Gastroesophageal sphincter (tissue), 4 donors: ENCODE data around the gene OPCML. TPM values are rescaled to one million over a fixed set of nuclear protein-coding genes. Genes with fewer than 3 reads are reported as not detected.

Experiments
- ATAC-seq: fragments of 150-250 bp; one replicate; pipeline ENCODE4 v1.9.1; 2016; ENCODE audit warnings: mild to moderate bottlenecking, moderate library complexity
- H3K27ac ChIP-seq, 4 donors: fragments of 200-600 bp; sonication (generic) in 3 of 4; 1 replicate in 3 of 4; 2 replicates in 1 of 4; pipeline ENCODE4 v1.5.1; 2016 to 2019
- H3K27me3 ChIP-seq: fragments of 200-600 bp; sonication (generic); one replicate; pipeline ENCODE4 v1.5.1; 2019
- H3K36me3 ChIP-seq, 2 donors: fragments of 200-600 bp; sonication (generic); one replicate each; pipeline ENCODE4 v1.5.1; 2019; ENCODE audit warnings: control low read depth in 1 of 2
- H3K4me1 ChIP-seq, 3 donors: fragments of 200-600 bp; sonication (generic); 1 replicate in 2 of 3; 2 replicates in 1 of 3; pipeline ENCODE4 v1.5.1; 2016 to 2019; ENCODE audit warnings: control low read depth in 2 of 3
- H3K4me3 ChIP-seq, 2 donors: fragments of 200-600 bp; sonication (generic); one replicate each; pipeline ENCODE4 v1.5.1; 2019; ENCODE audit warnings: mild to moderate bottlenecking in 1 of 2, moderate library complexity in 1 of 2
- H3K9me3 ChIP-seq, 3 donors: fragments of 200-600 bp; sonication (generic); one replicate each; pipeline ENCODE4 v1.5.1; 2017 to 2019; ENCODE audit warnings: control low read depth in 2 of 3
- EP300 ChIP-seq: sonication (generic); formaldehyde crosslinking; IDR thresholded peaks from one replicate; pipeline ENCODE4 v1.6.1; 2017; ENCODE audit warnings: antibody characterized with exemption, mild to moderate bottlenecking
- POLR2A ChIP-seq, 2 donors: fragments of 450-650 bp; IDR thresholded peaks; one replicate each; pipeline ENCODE4 v1.6.1; 2017; ENCODE audit warnings: antibody characterized with exemption in 2 of 2, mild to moderate bottlenecking in 2 of 2, moderate library complexity in 1 of 2
- POLR2AphosphoS5 ChIP-seq: sonication (generic); formaldehyde crosslinking; IDR thresholded peaks from one replicate; pipeline ENCODE4 v1.6.1; 2017; ENCODE audit warnings: antibody characterized with exemption
- WGBS, 2 donors: methylation state at CpG; one replicate each; pipeline ENCODE4 v1.1.5; 2018; ENCODE audit warnings: low coverage in 1 of 2; 5-methylcytosine and 5-hydroxymethylcytosine counted together
- total RNA-seq, 4 donors: library from RNA; depleted of rRNA; stranded (reverse); fragments of >200 nt; gene quantifications; one replicate each; pipeline ENCODE4 v1.1.0, GENCODE V29; 2016
- TF ChIP-seq, protein P1 (sequence below), 4 experiments: fragments of 200-600 bp in 2 of 4; fragments of 450-650 bp in 2 of 4; sonication (generic) in 1 of 4; IDR thresholded peaks; one replicate each; pipeline ENCODE4 v1.5.1; 2017 to 2019; ENCODE audit warnings: antibody characterized with exemption in 4 of 4, mild to moderate bottlenecking in 2 of 4, moderate library complexity in 2 of 4

Gene OPCML
- total RNA-seq, 4 donors from 2014 or later = 0.13 to 0.93 (median 0.33) TPM

DNA sequence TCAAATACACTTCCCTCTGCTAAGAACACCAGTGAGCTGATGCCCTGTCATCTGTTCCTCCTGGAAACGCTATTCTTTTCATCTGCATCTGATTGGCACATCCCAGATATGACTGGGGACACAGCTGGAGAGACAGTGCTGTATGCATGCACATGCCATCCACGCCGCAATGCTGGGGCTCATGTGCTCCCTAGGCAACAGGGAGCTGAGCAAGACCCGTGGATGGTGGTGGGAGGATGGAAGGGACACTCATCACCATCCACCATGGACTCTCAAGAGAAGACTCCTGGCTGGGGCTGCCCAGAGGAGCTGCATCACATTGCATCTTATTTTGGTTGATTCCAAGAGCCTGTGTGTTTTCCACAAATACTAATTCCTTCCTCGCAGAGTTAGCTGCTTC is 534.9 kb downstream of the OPCML start:
- peaks cover 42% of the 10 kb centered on the region for H3K27me3 ChIP-seq
- no peaks in the 10 kb centered on the region for H3K36me3 ChIP-seq
- H3K4me1 ChIP-seq = peaks cover 0 to 9% (median 0%) of the 10 kb centered on the region in 3 donors
- TF ChIP-seq, protein P1, sequence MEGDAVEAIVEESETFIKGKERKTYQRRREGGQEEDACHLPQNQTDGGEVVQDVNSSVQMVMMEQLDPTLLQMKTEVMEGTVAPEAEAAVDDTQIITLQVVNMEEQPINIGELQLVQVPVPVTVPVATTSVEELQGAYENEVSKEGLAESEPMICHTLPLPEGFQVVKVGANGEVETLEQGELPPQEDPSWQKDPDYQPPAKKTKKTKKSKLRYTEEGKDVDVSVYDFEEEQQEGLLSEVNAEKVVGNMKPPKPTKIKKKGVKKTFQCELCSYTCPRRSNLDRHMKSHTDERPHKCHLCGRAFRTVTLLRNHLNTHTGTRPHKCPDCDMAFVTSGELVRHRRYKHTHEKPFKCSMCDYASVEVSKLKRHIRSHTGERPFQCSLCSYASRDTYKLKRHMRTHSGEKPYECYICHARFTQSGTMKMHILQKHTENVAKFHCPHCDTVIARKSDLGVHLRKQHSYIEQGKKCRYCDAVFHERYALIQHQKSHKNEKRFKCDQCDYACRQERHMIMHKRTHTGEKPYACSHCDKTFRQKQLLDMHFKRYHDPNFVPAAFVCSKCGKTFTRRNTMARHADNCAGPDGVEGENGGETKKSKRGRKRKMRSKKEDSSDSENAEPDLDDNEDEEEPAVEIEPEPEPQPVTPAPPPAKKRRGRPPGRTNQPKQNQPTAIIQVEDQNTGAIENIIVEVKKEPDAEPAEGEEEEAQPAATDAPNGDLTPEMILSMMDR (IDR thresholded peaks at IDR 0.05) = no peak
- TF ChIP-seq EP300 (no peak), POLR2AphosphoS5 (no peak), POLR2A (IDR thresholded peaks at IDR 0.05) (no peak)
- H3K9me3 ChIP-seq = no peaks in the 10 kb centered on the region
- no peak for ATAC-seq
- H3K4me3 ChIP-seq = no peak overlapping the region
- WGBS, 2 donors = 75 to 89% methylated on average over 1 of the region's 5 CpGs
- no peak overlapping the region for H3K27ac ChIP-seq

DNA sequence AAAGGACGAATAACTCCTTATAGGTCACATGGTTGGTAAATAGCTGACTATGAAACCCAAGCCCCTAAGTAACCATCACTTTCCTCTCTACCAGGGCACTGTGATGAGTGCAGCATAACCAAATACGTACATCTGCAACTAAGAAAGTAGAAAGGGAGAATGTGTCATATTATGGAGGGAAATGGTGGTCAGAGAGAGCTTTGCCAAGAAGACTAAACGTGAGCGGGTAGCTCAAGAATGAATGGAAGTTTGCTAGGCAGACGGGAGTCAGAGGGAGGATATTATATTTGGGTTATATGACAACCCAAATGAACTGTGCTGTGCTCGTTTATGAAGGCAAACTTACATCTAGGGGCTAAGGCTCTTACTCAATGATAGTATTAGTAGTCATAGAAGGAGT is 537.3 kb downstream of the OPCML start:
- no peaks in the 10 kb centered on the region for H3K36me3 ChIP-seq
- H3K4me1 ChIP-seq = peaks cover 0 to 9% (median 0%) of the 10 kb centered on the region in 3 donors
- no peaks in the 10 kb centered on the region for H3K9me3 ChIP-seq
- no peak overlapping the region for H3K4me3 ChIP-seq
- no peak overlapping the region for H3K27ac ChIP-seq
- ATAC-seq = no peak
- H3K27me3 ChIP-seq = peaks cover 48% of the 10 kb centered on the region
- 59 to 72% methylated on average over 5 to 6 of the region's 6 CpGs for WGBS, 2 donors
- TF ChIP-seq, protein P1 (IDR thresholded peaks at IDR 0.05) = no peak
- TF ChIP-seq POLR2AphosphoS5 = no peak
- no peak for TF ChIP-seq EP300
- TF ChIP-seq POLR2A (IDR thresholded peaks at IDR 0.05) = no peak

DNA sequence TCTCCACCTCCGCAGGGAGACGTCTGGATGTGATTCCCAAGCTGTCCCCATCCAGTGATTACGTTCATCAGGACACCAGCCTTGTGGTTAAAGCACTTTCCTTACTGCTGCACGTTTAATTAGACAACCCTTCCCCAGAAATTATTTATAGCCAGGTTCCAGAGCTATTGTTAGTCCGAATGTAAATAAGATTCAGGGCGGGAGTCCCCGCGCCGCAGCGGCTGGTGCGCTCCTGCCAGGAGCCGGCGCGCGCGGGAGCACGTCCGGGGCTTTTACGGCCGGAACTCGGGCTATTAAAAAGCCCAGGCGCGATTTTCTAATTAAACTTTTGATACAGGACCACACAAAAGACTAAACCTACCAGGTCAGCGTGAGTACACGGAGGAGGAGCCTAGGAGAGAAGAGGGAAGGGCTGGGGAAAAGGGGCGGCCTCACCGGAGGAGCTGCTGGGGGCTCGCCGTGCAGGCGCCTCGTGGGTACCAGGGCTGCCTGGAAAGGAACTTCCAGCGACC is 538.3 kb downstream of the OPCML start:
- Histone ChIP-seq H3K27me3 (peaks cover 48% of the 10 kb centered on the region), H3K27ac (no peak overlapping the region), H3K4me3 (no peak overlapping the region), H3K36me3 (no peaks in the 10 kb centered on the region), H3K9me3 (no peaks in the 10 kb centered on the region), H3K4me1 (peaks cover 0 to 9% (median 0%) of the 10 kb centered on the region in 3 donors)
- no peak for ATAC-seq
- TF ChIP-seq, protein P1 (IDR thresholded peaks at IDR 0.05) = no peak
- TF ChIP-seq EP300 (no peak), POLR2AphosphoS5 (no peak), POLR2A (IDR thresholded peaks at IDR 0.05) (no peak)
- WGBS, 2 donors = 0% methylated on average over 8 of the region's 32 CpGs; no CpG with 5 or more reads in 1 of the 2 donors

DNA sequence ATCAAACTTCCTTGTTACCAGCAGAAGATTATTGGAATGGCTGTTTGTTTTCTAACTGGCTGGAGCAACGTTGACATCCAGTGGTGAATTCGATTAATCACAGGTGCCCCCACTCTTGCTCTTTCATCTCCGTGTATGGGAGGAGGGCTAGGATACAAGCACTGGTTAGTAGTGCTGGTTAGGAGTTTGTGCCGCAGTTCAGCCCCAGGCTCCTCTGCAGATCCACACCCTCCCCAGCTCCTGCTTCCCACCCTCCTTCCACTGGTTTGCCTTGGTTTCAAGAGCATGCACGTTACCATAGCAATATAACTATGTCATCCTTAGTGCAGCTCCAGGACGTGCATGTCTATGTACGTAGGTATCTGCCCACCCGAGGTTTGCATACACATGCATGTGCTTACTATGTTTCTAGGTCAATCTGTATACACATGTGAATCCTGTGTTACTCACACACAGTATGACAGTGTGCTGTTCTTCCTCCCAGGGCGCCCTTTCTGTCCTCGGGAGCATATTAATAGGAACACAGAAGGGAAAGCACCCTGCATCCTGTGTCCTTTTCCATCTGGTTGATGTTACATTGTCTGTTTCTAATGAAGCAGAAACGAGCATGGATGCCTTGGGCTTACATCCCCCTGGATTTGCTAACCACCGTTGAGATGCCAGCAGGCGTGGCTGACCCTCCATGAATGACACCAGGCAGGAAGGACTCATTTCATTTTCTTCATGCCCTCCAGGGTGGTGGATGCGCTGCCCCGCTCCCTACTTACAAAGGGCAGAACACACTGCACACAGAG is 539.3 kb downstream of the OPCML start:
- no peak for ATAC-seq
- Histone ChIP-seq H3K9me3 (no peaks in the 10 kb centered on the region), H3K4me1 (peaks cover 0 to 9% (median 0%) of the 10 kb centered on the region in 3 donors), H3K27ac (no peak overlapping the region), H3K4me3 (no peak overlapping the region), H3K36me3 (no peaks in the 10 kb centered on the region), H3K27me3 (peaks cover 46% of the 10 kb centered on the region)
- 34 to 44% methylated on average over 7 to 12 of the region's 15 CpGs for WGBS, 2 donors
- no peak for TF ChIP-seq POLR2AphosphoS5
- TF ChIP-seq EP300 = no peak
- no peak for TF ChIP-seq POLR2A (IDR thresholded peaks at IDR 0.05)
- TF ChIP-seq, protein P1 (IDR thresholded peaks at IDR 0.05) = no peak

DNA sequence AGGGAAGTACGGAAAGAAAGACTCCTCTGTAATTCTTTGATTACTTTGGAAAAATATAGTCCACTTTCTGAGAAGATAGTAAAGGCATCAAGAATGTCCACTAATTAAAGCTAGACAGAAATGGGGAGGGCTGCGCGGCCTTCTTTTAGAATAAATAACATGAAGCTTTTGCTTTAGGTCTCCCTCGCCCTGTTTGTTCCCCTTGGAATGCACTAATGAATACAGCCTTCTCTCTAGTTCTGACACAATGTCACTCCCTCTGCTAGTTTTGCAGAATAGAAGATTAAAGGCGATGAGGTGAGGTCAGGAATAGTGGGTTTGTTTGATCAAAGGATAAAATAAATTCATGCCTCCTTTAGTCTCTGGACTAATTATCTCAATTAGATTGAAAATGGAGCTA is 543.9 kb downstream of the OPCML start:
- H3K27me3 ChIP-seq = peaks cover 15% of the 10 kb centered on the region
- H3K9me3 ChIP-seq = no peaks in the 10 kb centered on the region
- H3K4me3 ChIP-seq = no peak overlapping the region
- TF ChIP-seq EP300 (no peak), POLR2AphosphoS5 (no peak), POLR2A (IDR thresholded peaks at IDR 0.05) (no peak)
- TF ChIP-seq, protein P1 (IDR thresholded peaks at IDR 0.05) = no peak
- no peak for ATAC-seq
- no peaks in the 10 kb centered on the region for H3K36me3 ChIP-seq
- no peak overlapping the region for H3K27ac ChIP-seq
- WGBS, 2 donors = 81 to 84% methylated on average over 4 to 5 of the region's 5 CpGs
- H3K4me1 ChIP-seq = no peaks in the 10 kb centered on the region
